DOHH2 (cell line): ENCODE data around the gene TULP4.

ENCODE experiments used
- H3F3A ChIP-seq: fragments of 200-600 bp; sonication (generic), shearing (Covaris generic); 2 replicates; pipeline ENCODE4 v1.6.0; 2016; ENCODE audit warnings: antibody characterized with exemption, mild to moderate bottlenecking; ENCODE audit not compliant: control insufficient read depth, insufficient read depth
- H3K27ac ChIP-seq: fragments of 200-600 bp; sonication (generic); 2 replicates; pipeline ENCODE4 v1.5.1; 2014; ENCODE audit warnings: low read depth, mild to moderate bottlenecking, low read length, moderate library complexity
- H3K27me3 ChIP-seq: fragments of 200-600 bp; sonication (generic); 2 replicates; pipeline ENCODE4 v1.6.1; 2014; ENCODE audit warnings: mild to moderate bottlenecking, low read length, mixed read lengths; ENCODE audit not compliant: control insufficient read depth
- H3K36me3 ChIP-seq: fragments of 200-600 bp; sonication (generic); 2 replicates; pipeline ENCODE4 v1.6.1; 2014; ENCODE audit warnings: mild to moderate bottlenecking, low read length, moderate library complexity, mixed read lengths; ENCODE audit not compliant: control insufficient read depth
- H3K4me1 ChIP-seq: fragments of 200-600 bp; sonication (generic); 2 replicates; pipeline ENCODE4 v1.6.1; 2014; ENCODE audit warnings: mild to moderate bottlenecking, low read length, mixed read lengths; ENCODE audit not compliant: control insufficient read depth
- H3K4me2 ChIP-seq: fragments of 200-600 bp; sonication (generic); 2 replicates; pipeline ENCODE4 v1.6.0; 2014; ENCODE audit warnings: mild to moderate bottlenecking, low read length, moderate library complexity
- H3K4me3 ChIP-seq: fragments of 200-600 bp; sonication (generic); 2 replicates; pipeline ENCODE4 v1.5.1; 2014; ENCODE audit warnings: mild to moderate bottlenecking, low read length, mixed read lengths
- H3K79me2 ChIP-seq: fragments of 200-600 bp; sonication (generic); 2 replicates; pipeline ENCODE4 v1.6.1; 2014; ENCODE audit warnings: mild to moderate bottlenecking, low read length, mixed read lengths; ENCODE audit not compliant: control insufficient read depth
- H3K9me2 ChIP-seq: fragments of 200-600 bp; sonication (generic); replicated peaks from 2 replicates; pipeline ENCODE4 v1.6.1; 2014; ENCODE audit warnings: mild to moderate bottlenecking, low read length, mixed read lengths; ENCODE audit not compliant: control insufficient read depth
- H3K9me3 ChIP-seq: fragments of 200-600 bp; sonication (generic); 2 replicates; pipeline ENCODE4 v1.6.1; 2014; ENCODE audit warnings: antibody characterized with exemption, low read length, mixed read lengths; ENCODE audit not compliant: control insufficient read depth, insufficient read depth
- H4K20me1 ChIP-seq: fragments of 200-600 bp; sonication (generic); 2 replicates; pipeline ENCODE4 v1.6.0; 2014; ENCODE audit warnings: low read depth, mild to moderate bottlenecking, antibody characterized with exemption, low read length, moderate library complexity; ENCODE audit not compliant: control insufficient read depth, insufficient read depth
- CTCF ChIP-seq: fragments of 200-600 bp; sonication (generic); IDR thresholded peaks from one replicate; pipeline ENCODE4 v1.5.1; 2014; ENCODE audit warnings: antibody characterized with exemption, mild to moderate bottlenecking, low read depth, low read length; ENCODE audit not compliant: poor library complexity, severe bottlenecking
- EZH2phosphoT487 ChIP-seq: fragments of 200-600 bp; sonication (generic); IDR thresholded peaks from 2 replicates; pipeline ENCODE4 v1.6.1; 2017; ENCODE audit warnings: borderline replicate concordance, mild to moderate bottlenecking, antibody characterized with exemption, low read length, moderate library complexity, mixed read lengths

The TULP4 gene

GRCh38 chr6:158417760-158418098 is 105.5 kb downstream of the TULP4 start:
- Histone ChIP-seq H3K36me3 (peaks cover 31% of the 10 kb centered on the region), H3K27me3 (no peaks in the 10 kb centered on the region), H3K4me3 (no peak overlapping the region), H3K4me2 (no peak overlapping the region), H3K9me2 (no peaks in the 10 kb centered on the region), H3K27ac (no peak overlapping the region), H3K4me1 (no peaks in the 10 kb centered on the region), H3K9me3 (no peaks in the 10 kb centered on the region; the same call in 1 of the 2 replicates), H4K20me1 (no peaks in the 10 kb centered on the region), H3F3A (no peaks in the 10 kb centered on the region), H3K79me2 (no peaks in the 10 kb centered on the region)
- TF ChIP-seq EZH2phosphoT487, result no peak
- no peak for TF ChIP-seq CTCF

GRCh38 chr6:158418501-158418900 is 106.2 kb downstream of the TULP4 start:
- Histone ChIP-seq H3K4me2 (no peak overlapping the region), H3K79me2 (no peaks in the 10 kb centered on the region), H4K20me1 (no peaks in the 10 kb centered on the region), H3K27me3 (no peaks in the 10 kb centered on the region), H3K4me3 (no peak overlapping the region), H3K4me1 (no peaks in the 10 kb centered on the region), H3K36me3 (peaks cover 24% of the 10 kb centered on the region), H3K9me3 (no peaks in the 10 kb centered on the region; the same call in 1 of the 2 replicates), H3K27ac (no peak overlapping the region), H3K9me2 (no peaks in the 10 kb centered on the region), H3F3A (no peaks in the 10 kb centered on the region)
- TF ChIP-seq CTCF (no peak), EZH2phosphoT487 (no peak)

- Histone ChIP-seq H3K27me3 (no peaks in the 10 kb centered on the region), H3K4me3 (no peak overlapping the region), H4K20me1 (no peaks in the 10 kb centered on the region), H3K4me2 (no peak overlapping the region), H3K4me1 (no peaks in the 10 kb centered on the region), H3K9me2 (no peaks in the 10 kb centered on the region), H3K9me3 (no peaks in the 10 kb centered on the region; the same call in 1 of the 2 replicates), H3K27ac (no peak overlapping the region), H3F3A (no peaks in the 10 kb centered on the region), H3K36me3 (peaks cover 16% of the 10 kb centered on the region), H3K79me2 (no peaks in the 10 kb centered on the region)
- no peak for TF ChIP-seq CTCF
- TF ChIP-seq EZH2phosphoT487, result no peak
Observed at GRCh38 chr6:158419339-158419909, 107.2 kb downstream of the TULP4 start.

GRCh38 chr6:158421381-158421780 is 109.1 kb downstream of the TULP4 start:
- no peaks in the 10 kb centered on the region for H4K20me1 ChIP-seq
- no peak overlapping the region for H3K4me2 ChIP-seq
- H3K4me1 ChIP-seq, result no peaks in the 10 kb centered on the region
- no peak overlapping the region for H3K27ac ChIP-seq
- no peak overlapping the region for H3K4me3 ChIP-seq
- no peak for TF ChIP-seq CTCF
- TF ChIP-seq EZH2phosphoT487, result no peak
- H3K9me3 ChIP-seq, result no peaks in the 10 kb centered on the region; the same call in 1 of the 2 replicates
- no peaks in the 10 kb centered on the region for H3F3A ChIP-seq
- no peaks in the 10 kb centered on the region for H3K9me2 ChIP-seq
- H3K36me3 ChIP-seq, result peaks cover 11% of the 10 kb centered on the region
- no peaks in the 10 kb centered on the region for H3K27me3 ChIP-seq
- H3K79me2 ChIP-seq, result no peaks in the 10 kb centered on the region
